K562 (cell line): Measurements from ENCODE around the gene CPM. TPM values are rescaled to one million over a fixed set of nuclear protein-coding genes. Genes with fewer than 3 reads are reported as not detected.

ENCODE experiments used
- ATF1 ChIP-seq, 2 experiments: fragments of 450-650 bp in 1 of 2; IDR thresholded peaks; 2 replicates each; pipeline ENCODE4 v1.6.1; 2016; ENCODE audit warnings: missing compliant biosample characterization in 1 of 2, missing genetic modification characterization in 1 of 2
- CBFB ChIP-seq: sonication (generic); formaldehyde crosslinking; IDR thresholded peaks from 2 replicates; pipeline ENCODE4 v1.4.0; 2020; ENCODE audit warnings: mild to moderate bottlenecking, missing genetic modification reagents
- CBX3 ChIP-seq, 2 experiments: IDR thresholded peaks; 1 replicate in 1 of 2; 2 replicates in 1 of 2; pipeline ENCODE4 v1.6.1; 2012; ENCODE audit warnings: inconsistent platforms in 2 of 2, low read length in 2 of 2, borderline replicate concordance in 1 of 2, control low read depth in 1 of 2
- GABPA ChIP-seq: fragments of 200-800 bp; sonication (Bioruptor generic); conservative IDR thresholded peaks from 2 replicates; pipeline ENCODE4 v1.6.1; 2016; ENCODE audit warnings: low read depth, missing genetic modification characterization, missing compliant biosample characterization
- HDAC8 ChIP-seq: fragments of 450-650 bp; IDR thresholded peaks from 2 replicates; pipeline ENCODE4 v1.6.1; 2016; ENCODE audit warnings: mild to moderate bottlenecking, missing genetic modification characterization, moderate library complexity, missing compliant biosample characterization
- MCM5 ChIP-seq: fragments of 450-650 bp; IDR thresholded peaks from 2 replicates; pipeline ENCODE4 v1.6.1; 2016; ENCODE audit warnings: low read depth
- MYNN ChIP-seq, 2 experiments: sonication (generic); formaldehyde crosslinking in 1 of 2; IDR thresholded peaks; 2 replicates each; pipeline versions ENCODE4 v1.5.0 to v1.6.1; 2016 to 2020; ENCODE audit warnings: antibody characterized with exemption in 1 of 2, missing genetic modification reagents in 1 of 2
- NR3C1 ChIP-seq: sonication (generic); formaldehyde crosslinking; IDR thresholded peaks from 2 replicates; pipeline ENCODE4 v1.8.1; 2022; ENCODE audit warnings: missing genetic modification reagents
- PCBP1 ChIP-seq: fragments of 200-400 bp; formaldehyde crosslinking; IDR thresholded peaks from 2 replicates; pipeline ENCODE4 v1.6.1; 2018; ENCODE audit warnings: mild to moderate bottlenecking, low read depth, low read length; ENCODE audit not compliant: poor library complexity, severe bottlenecking
- PRPF4 ChIP-seq: fragments of 200-400 bp; formaldehyde crosslinking; IDR thresholded peaks from one replicate; pipeline ENCODE4 v1.6.1; 2017; ENCODE audit warnings: low read length, low read depth, mild to moderate bottlenecking; ENCODE audit not compliant: insufficient read depth, poor library complexity, severe bottlenecking
- RB1 ChIP-seq: fragments of 450-650 bp; IDR thresholded peaks from 2 replicates; pipeline ENCODE4 v1.6.1; 2017; ENCODE audit warnings: low read depth, mild to moderate bottlenecking
- SMAD4 ChIP-seq: fragments of 250-450 bp; sonication (Bioruptor Pico); conservative IDR thresholded peaks from 2 replicates; pipeline ENCODE4 v1.8.0; 2021; ENCODE audit warnings: inconsistent platforms, mild to moderate bottlenecking, moderate library complexity
- SREBF2 ChIP-seq: sonication (generic); formaldehyde crosslinking; IDR thresholded peaks from 2 replicates; pipeline ENCODE4 v1.4.0; 2020; ENCODE audit warnings: mild to moderate bottlenecking, missing genetic modification reagents
- TAF1 ChIP-seq: IDR thresholded peaks from 2 replicates; pipeline ENCODE4 v1.6.1; 2011; ENCODE audit warnings: mild to moderate bottlenecking, low read length, moderate library complexity; ENCODE audit not compliant: insufficient read depth, control insufficient read depth, severe bottlenecking; ENCODE audit errors: extremely low read depth
- TCFL5 ChIP-seq: fragments of 250-450 bp; sonication (Bioruptor Pico); conservative IDR thresholded peaks from 2 replicates; pipeline ENCODE4 v1.6.1; 2021; ENCODE audit warnings: mild to moderate bottlenecking, moderate library complexity, matching md5 sums
- TEAD2 ChIP-seq: fragments of 450-650 bp; IDR thresholded peaks from 2 replicates; pipeline ENCODE4 v1.6.1; 2016; ENCODE audit warnings: missing genetic modification characterization, control low read depth, missing compliant biosample characterization
- ZNF277 ChIP-seq: fragments of 250-450 bp; sonication (Bioruptor Pico); IDR thresholded peaks from 2 replicates; pipeline ENCODE4 v1.8.0; 2022; ENCODE audit warnings: inconsistent platforms, mild to moderate bottlenecking, moderate library complexity, borderline replicate concordance
- ZNF444 ChIP-seq: fragments of 250-450 bp; sonication (Bioruptor Pico); IDR thresholded peaks from 2 replicates; pipeline ENCODE4 v1.4.0; 2020; ENCODE audit warnings: mild to moderate bottlenecking, moderate library complexity
- polyA plus RNA-seq, 8 experiments: library from polyadenylated mRNA; depleted of rRNA in 4 of 8; stranded (reverse) in 5 of 8; unstranded in 3 of 8; fragments of >200 nt; fragmentation: Nextera tagmentation in 2 of 8; fragmentation: Illumina TruSeq in 1 of 8; extraction: Ambion mirVana in 2 of 8; extraction: Trizol in 1 of 8; gene quantifications; 2 replicates each; pipeline versions ENCODE4 v1.2.1 to v1.2.3, GENCODE V29; 2011 to 2014; ENCODE audit warnings: inconsistent platforms in 1 of 8, missing spikeins in 1 of 8
- total RNA-seq, 7 experiments: library from RNA; depleted of rRNA in 6 of 7; stranded (reverse); fragments of >200 nt in 6 of 7; fragmentation: Illumina TruSeq in 2 of 7; extraction: Trizol in 2 of 7; gene quantifications; 2 replicates each; pipeline versions ENCODE4 v1.2.1 to v1.2.3, GENCODE V29; 2011 to 2021; ENCODE audit warnings: low replicate concordance in 1 of 7
- TF ChIP-seq, protein P1 (sequence below): sonication (generic); formaldehyde crosslinking; IDR thresholded peaks from 2 replicates; pipeline ENCODE4 v1.8.0; 2022; ENCODE audit warnings: mild to moderate bottlenecking, missing genetic modification reagents
- TF ChIP-seq, protein P2 (sequence below): fragments of 250-450 bp; sonication (Bioruptor Pico); IDR thresholded peaks from 2 replicates; pipeline ENCODE4 v1.8.0; 2021; ENCODE audit warnings: moderate library complexity, mild to moderate bottlenecking, inconsistent platforms
- TF ChIP-seq, protein P3 (sequence below): fragments of 450-650 bp; IDR thresholded peaks from 2 replicates; pipeline ENCODE4 v1.7.1; 2018; ENCODE audit warnings: mild to moderate bottlenecking, low read depth; ENCODE audit not compliant: partially characterized antibody

Gene CPM
- total and polyA plus RNA-seq, 9 of the 15 experiments (the other 6 are each of a cell fraction or from before 2014, with no cell fraction given) = 0.31 TPM; not detected in 8

GRCh38 chr12:68807576-68808387, 125.2 kb downstream of the CPM start, which contains the start of gene MDM2 (continued):
- TF ChIP-seq HDAC8 (peak; percentile 86), RB1 (peak; percentile 84), GABPA (peak; percentile 76), CBFB (CRISPR knock-in tag) (peak; percentile 75), ZNF444 (CRISPR knock-in tag) (no peak), TAF1 (peak; percentile 90), ZNF277 (no peak), MYNN (IDR thresholded peaks at IDR 0.05) (no peak), MYNN (CRISPR knock-in tag; IDR thresholded peaks at IDR 0.05) (no peak), MCM5 (no peak), PRPF4 (peak; percentile 58), SREBF2 (CRISPR knock-in tag) (no peak), PCBP1 (peak; percentile 97), NR3C1 (no peak), ATF1 (CRISPR knock-in tag; IDR thresholded peaks at IDR 0.05) (no peak), ATF1 (tag; IDR thresholded peaks at IDR 0.05) (peak; percentile 76), TEAD2 (tag) (no peak), SMAD4 (peak; percentile 72), CBX3 (IDR thresholded peaks at IDR 0.05; ENCODE audit: borderline replicate concordance in 1 of 2, low read length in 2 of 2) (peak in 1 of 2 experiments; percentile 69; a peak in 1 of 3 replicates), TCFL5 (CRISPR knock-in tag) (no peak)
- TF ChIP-seq, protein P1, sequence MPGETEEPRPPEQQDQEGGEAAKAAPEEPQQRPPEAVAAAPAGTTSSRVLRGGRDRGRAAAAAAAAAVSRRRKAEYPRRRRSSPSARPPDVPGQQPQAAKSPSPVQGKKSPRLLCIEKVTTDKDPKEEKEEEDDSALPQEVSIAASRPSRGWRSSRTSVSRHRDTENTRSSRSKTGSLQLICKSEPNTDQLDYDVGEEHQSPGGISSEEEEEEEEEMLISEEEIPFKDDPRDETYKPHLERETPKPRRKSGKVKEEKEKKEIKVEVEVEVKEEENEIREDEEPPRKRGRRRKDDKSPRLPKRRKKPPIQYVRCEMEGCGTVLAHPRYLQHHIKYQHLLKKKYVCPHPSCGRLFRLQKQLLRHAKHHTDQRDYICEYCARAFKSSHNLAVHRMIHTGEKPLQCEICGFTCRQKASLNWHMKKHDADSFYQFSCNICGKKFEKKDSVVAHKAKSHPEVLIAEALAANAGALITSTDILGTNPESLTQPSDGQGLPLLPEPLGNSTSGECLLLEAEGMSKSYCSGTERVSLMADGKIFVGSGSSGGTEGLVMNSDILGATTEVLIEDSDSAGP (CRISPR knock-in tag) = no peak
- TF ChIP-seq, protein P2, sequence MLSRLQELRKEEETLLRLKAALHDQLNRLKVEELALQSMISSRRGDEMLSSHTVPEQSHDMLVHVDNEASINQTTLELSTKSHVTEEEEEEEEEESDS = no peak
- TF ChIP-seq, protein P3, sequence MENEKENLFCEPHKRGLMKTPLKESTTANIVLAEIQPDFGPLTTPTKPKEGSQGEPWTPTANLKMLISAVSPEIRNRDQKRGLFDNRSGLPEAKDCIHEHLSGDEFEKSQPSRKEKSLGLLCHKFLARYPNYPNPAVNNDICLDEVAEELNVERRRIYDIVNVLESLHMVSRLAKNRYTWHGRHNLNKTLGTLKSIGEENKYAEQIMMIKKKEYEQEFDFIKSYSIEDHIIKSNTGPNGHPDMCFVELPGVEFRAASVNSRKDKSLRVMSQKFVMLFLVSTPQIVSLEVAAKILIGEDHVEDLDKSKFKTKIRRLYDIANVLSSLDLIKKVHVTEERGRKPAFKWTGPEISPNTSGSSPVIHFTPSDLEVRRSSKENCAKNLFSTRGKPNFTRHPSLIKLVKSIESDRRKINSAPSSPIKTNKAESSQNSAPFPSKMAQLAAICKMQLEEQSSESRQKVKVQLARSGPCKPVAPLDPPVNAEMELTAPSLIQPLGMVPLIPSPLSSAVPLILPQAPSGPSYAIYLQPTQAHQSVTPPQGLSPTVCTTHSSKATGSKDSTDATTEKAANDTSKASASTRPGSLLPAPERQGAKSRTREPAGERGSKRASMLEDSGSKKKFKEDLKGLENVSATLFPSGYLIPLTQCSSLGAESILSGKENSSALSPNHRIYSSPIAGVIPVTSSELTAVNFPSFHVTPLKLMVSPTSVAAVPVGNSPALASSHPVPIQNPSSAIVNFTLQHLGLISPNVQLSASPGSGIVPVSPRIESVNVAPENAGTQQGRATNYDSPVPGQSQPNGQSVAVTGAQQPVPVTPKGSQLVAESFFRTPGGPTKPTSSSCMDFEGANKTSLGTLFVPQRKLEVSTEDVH = peak; percentile 71
